ENCODE results near the gene LUC7L.
"Not testable (repeated sequence)": the region's sequence is repeated elsewhere in the genome, so short reads cannot be mapped to it uniquely, and the experiment has no call there.

The LUC7L gene

GRCh38 chr16:185691-186090 is 43.6 kb downstream of the LUC7L start:
- ATAC-seq (ENCODE audit: low read depth) (no peak), DNase-seq (ENCODE audit: low spot score in 2 of 2) (no peak)
- Mint-ChIP-seq H3K4me1 (no peaks in the 10 kb centered on the region), H3K9me3 (no peaks in the 10 kb centered on the region), H3K4me3 (no peak overlapping the region), H3K27ac (no peak overlapping the region), H3K27me3 (no peaks in the 10 kb centered on the region), H3K36me3 (peaks cover 18% of the 10 kb centered on the region)

DNA sequence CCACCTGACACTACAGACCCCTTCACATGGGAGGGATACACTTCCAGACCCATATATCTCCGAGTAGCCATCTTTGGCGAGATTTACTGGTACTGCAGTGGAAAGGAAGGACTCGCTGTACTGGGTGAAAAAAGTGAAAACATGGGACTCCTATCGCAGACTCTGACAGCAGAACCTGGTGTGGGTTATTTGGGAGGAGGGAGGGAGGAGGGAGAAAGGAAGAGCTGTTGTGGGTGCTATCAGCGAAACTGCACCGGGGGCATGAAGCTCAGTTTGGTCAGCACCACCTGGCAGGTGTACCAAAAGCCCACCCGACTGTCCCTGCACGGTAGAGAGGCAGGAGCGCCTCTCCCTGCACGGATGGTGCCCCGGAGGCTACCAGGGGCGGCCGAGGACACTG is 44.0 kb downstream of the LUC7L start:
- ATAC-seq (ENCODE audit: low read depth) (no peak), DNase-seq (ENCODE audit: low spot score in 2 of 2) (no peak)
- H3K27me3 Mint-ChIP-seq, result no peaks in the 10 kb centered on the region
- H3K4me3 Mint-ChIP-seq, result no peak overlapping the region
- H3K36me3 Mint-ChIP-seq, result peaks cover 18% of the 10 kb centered on the region
- H3K9me3 Mint-ChIP-seq, result no peaks in the 10 kb centered on the region
- no peaks in the 10 kb centered on the region for H3K4me1 Mint-ChIP-seq
- H3K27ac Mint-ChIP-seq, result no peak overlapping the region

DNA sequence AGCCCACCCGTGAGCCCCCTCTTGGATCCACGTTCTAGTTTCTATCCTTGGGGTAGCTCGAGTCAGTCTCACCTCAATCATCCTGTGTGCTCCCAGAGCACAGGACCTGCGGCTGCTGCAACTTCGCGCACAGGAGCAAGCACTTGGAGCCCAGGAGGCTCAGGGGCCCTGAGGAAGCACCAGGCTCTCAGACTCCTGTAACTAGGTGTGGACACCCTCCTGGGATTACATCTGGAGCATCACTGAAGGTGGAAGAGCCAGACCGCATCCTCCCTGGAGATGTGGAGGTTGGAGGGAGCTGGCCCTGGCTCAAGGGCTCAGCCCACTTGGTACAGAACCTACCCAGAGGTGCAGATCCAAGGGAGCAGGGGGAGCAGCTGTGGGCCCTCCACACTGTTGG is 46.2 kb downstream of the LUC7L start:
- no peak for ATAC-seq (ENCODE audit: low read depth)

DNA sequence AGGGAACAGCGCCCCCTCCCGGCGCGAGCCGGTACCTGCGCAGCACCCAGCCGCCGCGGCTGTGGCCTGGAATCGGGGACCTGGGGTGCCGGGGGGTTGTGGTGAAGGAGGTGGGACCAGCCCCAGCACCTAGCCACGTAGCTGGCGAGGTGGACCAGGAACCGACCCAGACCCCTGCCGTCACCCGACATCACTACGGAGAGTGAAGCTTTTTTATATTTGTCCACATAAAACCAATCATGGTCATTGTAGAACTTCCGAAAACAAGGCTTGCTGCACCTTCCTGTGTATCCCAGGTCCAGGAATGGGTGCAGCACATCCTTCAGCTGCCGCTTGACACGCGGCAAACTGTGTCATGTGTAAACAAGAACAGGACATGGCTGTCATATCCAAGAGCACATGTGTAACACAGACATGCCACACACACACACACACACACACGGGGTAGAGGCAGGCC is 47.7 kb downstream of the LUC7L start:
- H3K4me3 Mint-ChIP-seq, result no peak overlapping the region
- no peak overlapping the region for H3K27ac Mint-ChIP-seq
- peaks cover 9% of the 10 kb centered on the region for H3K27me3 Mint-ChIP-seq
- no peak for ATAC-seq (ENCODE audit: low read depth)
- H3K4me1 Mint-ChIP-seq, result no peaks in the 10 kb centered on the region
- no peaks in the 10 kb centered on the region for H3K9me3 Mint-ChIP-seq
- peak; percentile 90 to 96 for DNase-seq (ENCODE audit: low spot score in 2 of 2)
- H3K36me3 Mint-ChIP-seq, result peaks cover 3% of the 10 kb centered on the region

More for the DNA sequence above, 46.2 kb downstream of the LUC7L start:
- Mint-ChIP-seq H3K4me3 (no peak overlapping the region), H3K27ac (no peak overlapping the region), H3K9me3 (no peaks in the 10 kb centered on the region), H3K36me3 (peaks cover 7% of the 10 kb centered on the region), H3K4me1 (no peaks in the 10 kb centered on the region), H3K27me3 (peaks cover 5% of the 10 kb centered on the region)
- no peak for DNase-seq (ENCODE audit: low spot score in 2 of 2)

- Mint-ChIP-seq H3K4me3 (peak overlapping the region; percentile 37), H3K27ac (no peak overlapping the region), H3K36me3 (peaks cover 3% of the 10 kb centered on the region), H3K27me3 (peaks cover 9% of the 10 kb centered on the region), H3K9me3 (no peaks in the 10 kb centered on the region), H3K4me1 (no peaks in the 10 kb centered on the region)
- DNase-seq (ENCODE audit: low spot score in 2 of 2), result peak in 1 of 2 donors; percentile 41
- peak; percentile 87 for ATAC-seq (ENCODE audit: low read depth)
Measured at GRCh38 chr16:180681-181564, 48.3 kb downstream of the LUC7L start.

DNA sequence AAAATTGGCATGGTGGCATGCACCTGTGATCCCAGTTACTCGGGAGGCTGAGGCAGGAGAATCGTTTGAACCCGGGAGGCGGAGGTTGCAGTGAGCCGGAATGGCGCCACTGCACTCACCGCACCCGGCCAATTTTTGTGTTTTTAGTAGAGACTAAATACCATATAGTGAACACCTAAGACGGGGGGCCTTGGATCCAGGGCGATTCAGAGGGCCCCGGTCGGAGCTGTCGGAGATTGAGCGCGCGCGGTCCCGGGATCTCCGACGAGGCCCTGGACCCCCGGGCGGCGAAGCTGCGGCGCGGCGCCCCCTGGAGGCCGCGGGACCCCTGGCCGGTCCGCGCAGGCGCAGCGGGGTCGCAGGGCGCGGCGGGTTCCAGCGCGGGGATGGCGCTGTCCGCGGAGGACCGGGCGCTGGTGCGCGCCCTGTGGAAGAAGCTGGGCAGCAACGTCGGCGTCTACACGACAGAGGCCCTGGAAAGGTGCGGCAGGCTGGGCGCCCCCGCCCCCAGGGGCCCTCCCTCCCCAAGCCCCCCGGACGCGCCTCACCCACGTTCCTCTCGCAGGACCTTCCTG is 49.1 kb downstream of the LUC7L start, which contains the start of gene HBQ1:
TSS of gene HBQ1 (plus strand) at position 359 of the 575 bp plus-strand sequence. CDS start at position 387, 28 bp downstream.
- H3K36me3 Mint-ChIP-seq, result no peaks in the 10 kb centered on the region
- H3K9me3 Mint-ChIP-seq, result no peaks in the 10 kb centered on the region
- ATAC-seq (ENCODE audit: low read depth) (no peak), DNase-seq (ENCODE audit: low spot score in 2 of 2) (no peak)
- H3K27ac Mint-ChIP-seq, result no peak within 1 kb of the TSS
- H3K4me3 Mint-ChIP-seq, result peak within 1 kb of the TSS; percentile 37
- peaks cover 4% of the 10 kb centered on the region for H3K4me1 Mint-ChIP-seq
- H3K27me3 Mint-ChIP-seq, result peaks cover 14% of the 10 kb centered on the region

DNA sequence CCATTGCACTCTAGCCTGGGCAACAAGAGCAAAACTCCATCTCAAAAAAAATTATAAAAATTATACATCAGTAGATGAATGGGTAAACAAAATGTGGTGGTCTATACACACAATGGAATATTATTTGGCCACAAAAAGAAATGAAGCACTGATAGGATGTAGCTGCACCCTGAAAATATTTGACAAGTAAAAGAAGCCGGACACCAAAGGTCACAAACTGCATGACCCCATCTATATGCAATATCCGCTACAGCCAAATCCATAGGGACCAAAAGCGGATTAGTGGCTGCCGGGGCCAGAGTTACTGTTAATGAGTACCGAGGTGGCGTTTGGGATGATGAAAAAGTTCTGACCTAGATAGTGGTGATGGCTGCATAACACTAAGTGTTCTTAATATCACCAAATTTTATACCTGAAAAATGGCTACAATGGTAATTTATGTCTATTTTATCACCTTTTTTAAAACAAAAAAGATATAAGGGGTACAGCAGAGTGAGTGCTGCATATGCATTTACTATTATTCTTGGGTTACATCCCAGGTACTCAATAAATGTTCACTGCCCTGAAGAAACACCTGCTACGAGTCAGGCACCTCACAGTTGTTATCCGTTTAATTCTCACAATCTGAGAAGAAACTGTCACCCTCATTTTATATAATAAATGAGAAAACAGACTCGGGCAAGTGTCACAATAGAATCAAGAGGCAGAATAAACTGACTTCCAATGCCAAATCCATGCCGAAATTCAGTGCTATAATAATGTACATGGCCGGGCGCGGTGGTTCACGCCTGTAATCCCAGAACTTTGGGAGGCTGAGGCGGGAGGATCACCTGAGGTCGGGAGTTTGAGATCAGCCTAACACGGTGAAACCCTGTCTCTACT is 49.8 kb downstream of the LUC7L start:
- H3K36me3 Mint-ChIP-seq, result no peaks in the 10 kb centered on the region
- DNase-seq (ENCODE audit: low spot score in 2 of 2) (no peak), ATAC-seq (ENCODE audit: low read depth) (no peak)
- peaks cover 7% of the 10 kb centered on the region for H3K4me1 Mint-ChIP-seq
- no peak overlapping the region for H3K27ac Mint-ChIP-seq
- peaks cover 20% of the 10 kb centered on the region for H3K27me3 Mint-ChIP-seq
- peak overlapping the region; percentile 32 for H3K4me3 Mint-ChIP-seq
- no peaks in the 10 kb centered on the region for H3K9me3 Mint-ChIP-seq

- H3K27ac Mint-ChIP-seq, result no peak overlapping the region
- H3K36me3 Mint-ChIP-seq, result no peaks in the 10 kb centered on the region
- no peak for DNase-seq (ENCODE audit: low spot score in 2 of 2)
- H3K4me3 Mint-ChIP-seq, result no peak overlapping the region
- peaks cover 8% of the 10 kb centered on the region for H3K4me1 Mint-ChIP-seq
- peaks cover 24% of the 10 kb centered on the region for H3K27me3 Mint-ChIP-seq
- no peaks in the 10 kb centered on the region for H3K9me3 Mint-ChIP-seq
- no peak for ATAC-seq (ENCODE audit: low read depth)
Measured at GRCh38 chr16:178668-179015, 50.6 kb downstream of the LUC7L start.

DNA sequence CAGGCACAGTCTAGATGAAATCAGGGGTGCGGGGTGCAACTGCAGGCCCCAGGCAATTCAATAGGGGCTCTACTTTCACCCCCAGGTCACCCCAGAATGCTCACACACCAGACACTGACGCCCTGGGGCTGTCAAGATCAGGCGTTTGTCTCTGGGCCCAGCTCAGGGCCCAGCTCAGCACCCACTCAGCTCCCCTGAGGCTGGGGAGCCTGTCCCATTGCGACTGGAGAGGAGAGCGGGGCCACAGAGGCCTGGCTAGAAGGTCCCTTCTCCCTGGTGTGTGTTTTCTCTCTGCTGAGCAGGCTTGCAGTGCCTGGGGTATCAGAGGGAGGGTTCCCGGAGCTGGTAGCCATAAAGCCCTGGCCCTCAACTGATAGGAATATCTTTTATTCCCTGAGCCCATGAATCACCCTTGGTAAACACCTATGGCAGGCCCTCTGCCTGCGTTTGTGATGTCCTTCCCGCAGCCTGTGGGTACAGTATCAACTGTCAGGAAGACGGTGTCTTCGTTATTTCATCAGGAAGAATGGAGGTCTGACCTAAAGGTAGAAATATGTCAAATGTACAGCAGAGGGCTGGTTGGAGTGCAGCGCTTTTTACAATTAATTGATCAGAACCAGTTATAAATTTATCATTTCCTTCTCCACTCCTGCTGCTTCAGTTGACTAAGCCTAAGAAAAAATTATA is 51.1 kb downstream of the LUC7L start:
- Mint-ChIP-seq H3K27me3 (peaks cover 27% of the 10 kb centered on the region), H3K4me3 (peak overlapping the region; percentile 34), H3K27ac (no peak overlapping the region), H3K9me3 (no peaks in the 10 kb centered on the region), H3K4me1 (peaks cover 11% of the 10 kb centered on the region), H3K36me3 (no peaks in the 10 kb centered on the region)
- ATAC-seq (ENCODE audit: low read depth) (no peak), DNase-seq (ENCODE audit: low spot score in 2 of 2) (no peak)

- Mint-ChIP-seq H3K27me3 (peaks cover 27% of the 10 kb centered on the region), H3K9me3 (no peaks in the 10 kb centered on the region), H3K4me3 (peak overlapping the region; percentile 62), H3K36me3 (no peaks in the 10 kb centered on the region), H3K4me1 (peaks cover 11% of the 10 kb centered on the region), H3K27ac (no peak overlapping the region)
- ATAC-seq (ENCODE audit: low read depth) (no peak), DNase-seq (ENCODE audit: low spot score in 2 of 2) (no peak)
Measured at GRCh38 chr16:177394-177822, 51.8 kb downstream of the LUC7L start.

DNA sequence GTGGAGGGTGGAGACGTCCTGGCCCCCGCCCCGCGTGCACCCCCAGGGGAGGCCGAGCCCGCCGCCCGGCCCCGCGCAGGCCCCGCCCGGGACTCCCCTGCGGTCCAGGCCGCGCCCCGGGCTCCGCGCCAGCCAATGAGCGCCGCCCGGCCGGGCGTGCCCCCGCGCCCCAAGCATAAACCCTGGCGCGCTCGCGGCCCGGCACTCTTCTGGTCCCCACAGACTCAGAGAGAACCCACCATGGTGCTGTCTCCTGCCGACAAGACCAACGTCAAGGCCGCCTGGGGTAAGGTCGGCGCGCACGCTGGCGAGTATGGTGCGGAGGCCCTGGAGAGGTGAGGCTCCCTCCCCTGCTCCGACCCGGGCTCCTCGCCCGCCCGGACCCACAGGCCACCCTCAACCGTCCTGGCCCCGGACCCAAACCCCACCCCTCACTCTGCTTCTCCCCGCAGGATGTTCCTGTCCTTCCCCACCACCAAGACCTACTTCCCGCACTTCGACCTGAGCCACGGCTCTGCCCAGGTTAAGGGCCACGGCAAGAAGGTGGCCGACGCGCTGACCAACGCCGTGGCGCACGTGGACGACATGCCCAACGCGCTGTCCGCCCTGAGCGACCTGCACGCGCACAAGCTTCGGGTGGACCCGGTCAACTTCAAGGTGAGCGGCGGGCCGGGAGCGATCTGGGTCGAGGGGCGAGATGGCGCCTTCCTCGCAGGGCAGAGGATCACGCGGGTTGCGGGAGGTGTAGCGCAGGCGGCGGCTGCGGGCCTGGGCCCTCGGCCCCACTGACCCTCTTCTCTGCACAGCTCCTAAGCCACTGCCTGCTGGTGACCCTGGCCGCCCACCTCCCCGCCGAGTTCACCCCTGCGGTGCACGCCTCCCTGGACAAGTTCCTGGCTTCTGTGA is 52.5 kb downstream of the LUC7L start, which contains the start of gene HBA1:
TSS of gene HBA1 (plus strand) at position 204 of the 906 bp plus-strand sequence. CDS start at position 241, 37 bp downstream.
- H3K4me3 Mint-ChIP-seq, result peak within 1 kb of the TSS; percentile 62
- H3K27ac Mint-ChIP-seq; H3K9me3 Mint-ChIP-seq; DNase-seq (ENCODE audit: low spot score in 2 of 2); H3K36me3 Mint-ChIP-seq: not testable (repeated sequence)
- H3K4me1 Mint-ChIP-seq, result peaks cover 11% of the 10 kb centered on the region
- H3K27me3 Mint-ChIP-seq, result peaks cover 28% of the 10 kb centered on the region
- ATAC-seq (ENCODE audit: low read depth), result peak; percentile 51

DNA sequence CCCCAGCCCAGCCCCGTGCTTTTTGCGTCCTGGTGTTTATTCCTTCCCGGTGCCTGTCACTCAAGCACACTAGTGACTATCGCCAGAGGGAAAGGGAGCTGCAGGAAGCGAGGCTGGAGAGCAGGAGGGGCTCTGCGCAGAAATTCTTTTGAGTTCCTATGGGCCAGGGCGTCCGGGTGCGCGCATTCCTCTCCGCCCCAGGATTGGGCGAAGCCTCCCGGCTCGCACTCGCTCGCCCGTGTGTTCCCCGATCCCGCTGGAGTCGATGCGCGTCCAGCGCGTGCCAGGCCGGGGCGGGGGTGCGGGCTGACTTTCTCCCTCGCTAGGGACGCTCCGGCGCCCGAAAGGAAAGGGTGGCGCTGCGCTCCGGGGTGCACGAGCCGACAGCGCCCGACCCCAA is 53.2 kb downstream of the LUC7L start:
- Mint-ChIP-seq H3K27me3 (peaks cover 31% of the 10 kb centered on the region), H3K4me1 (peaks cover 11% of the 10 kb centered on the region)
- not testable (repeated sequence) for H3K4me3 Mint-ChIP-seq; H3K36me3 Mint-ChIP-seq; H3K9me3 Mint-ChIP-seq; H3K27ac Mint-ChIP-seq; DNase-seq (ENCODE audit: low spot score in 2 of 2)
- peak; percentile 11 for ATAC-seq (ENCODE audit: low read depth)

All from memory B cell (primary cell).